Kidney capillary endothelial cell (primary cell): ENCODE data around the gene STPG4.

Experiments
- DNase-seq: peaks from one replicate; pipeline ENCODE4 v3.0.0-alpha.2; 2018; ENCODE audit warnings: low spot score

The STPG4 gene

GRCh38 chr2:47070920-47071824 lies 83.9 kb downstream of the STPG4 start:
- DNase-seq = peak; percentile 90

- no peak for DNase-seq
Measured at GRCh38 chr2:47070155-47070919, 84.8 kb downstream of the STPG4 start.

- peak; percentile 82 for DNase-seq
Measured at GRCh38 chr2:47069628-47070154, 85.4 kb downstream of the STPG4 start.

GRCh38 chr2:47068981-47069627 lies 86.0 kb downstream of the STPG4 start:
- no peak for DNase-seq

DNA sequence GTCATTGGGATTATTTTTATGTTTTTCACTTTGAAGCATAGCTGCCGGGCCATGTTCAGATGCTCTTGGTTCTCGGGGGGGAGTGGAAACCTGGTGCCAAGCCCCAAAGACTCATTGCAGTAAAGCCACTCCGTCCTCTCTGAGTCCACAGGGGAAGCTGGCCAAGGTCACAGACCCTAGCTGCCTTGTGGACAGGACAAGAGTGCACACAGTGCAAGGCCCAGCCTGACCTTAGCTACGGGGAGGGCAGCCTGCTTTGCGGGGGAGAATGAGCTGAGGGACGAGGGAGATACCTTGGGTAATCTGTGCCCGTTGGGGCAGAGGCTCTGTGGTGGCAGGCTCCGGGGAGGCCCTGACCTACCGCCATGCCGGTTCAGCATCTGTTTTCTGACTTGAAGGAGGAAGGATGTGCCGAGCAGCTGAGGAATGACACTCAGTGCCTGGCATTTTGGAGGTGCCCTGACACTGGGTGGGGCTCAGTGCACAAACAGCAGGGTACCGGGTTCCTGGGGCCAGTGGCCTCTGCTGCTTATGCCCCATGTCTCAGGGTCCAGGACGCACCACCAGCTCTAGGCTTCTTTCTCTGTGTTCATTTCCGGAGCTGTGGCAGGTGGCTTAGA lies 87.2 kb downstream of the STPG4 start:
- DNase-seq = no peak

GRCh38 chr2:47065771-47066380 lies 89.2 kb downstream of the STPG4 start:
- DNase-seq = peak; percentile 83

DNA sequence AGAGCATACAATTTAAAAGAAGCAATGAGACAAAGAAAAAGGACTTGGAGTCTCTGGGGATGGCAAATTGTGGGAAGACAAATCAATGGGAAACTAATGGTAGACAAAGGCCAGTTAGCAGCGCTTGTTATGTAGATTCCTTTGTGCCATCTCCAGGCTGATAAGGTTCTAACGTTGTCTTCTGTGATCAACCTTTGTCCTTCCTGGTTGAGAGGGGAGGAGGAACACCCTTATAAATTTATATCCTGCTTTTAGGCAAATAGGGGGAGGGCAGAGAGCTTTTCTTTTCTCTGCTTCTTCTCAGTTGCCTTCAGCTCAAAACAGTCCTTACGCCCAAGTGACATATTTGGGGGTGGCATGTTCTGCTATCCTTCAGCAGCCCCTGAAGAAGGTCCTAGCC lies 89.8 kb downstream of the STPG4 start:
- no peak for DNase-seq

GRCh38 chr2:47064106-47064505 lies 91.0 kb downstream of the STPG4 start:
- DNase-seq = no peak

DNA sequence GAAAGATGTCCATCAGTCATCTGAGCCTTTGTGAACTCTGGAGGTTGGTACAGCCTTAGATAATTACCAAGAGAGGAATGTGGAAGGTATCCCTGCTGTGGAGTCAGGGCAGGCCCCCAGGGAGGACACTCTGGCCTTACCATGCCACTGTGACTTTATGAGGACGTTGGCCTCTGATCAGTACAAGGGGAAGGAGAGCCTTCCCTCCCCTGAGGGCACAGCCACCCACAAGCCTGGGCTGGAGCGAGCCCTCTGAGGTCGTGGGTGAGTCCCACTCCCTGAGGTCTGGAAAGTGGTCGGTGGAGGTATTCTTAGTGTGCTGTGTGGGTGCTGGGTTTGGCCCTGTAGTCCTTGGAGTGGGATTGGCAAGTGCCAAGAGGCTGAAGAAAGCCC lies 91.6 kb downstream of the STPG4 start:
- DNase-seq = no peak

DNA sequence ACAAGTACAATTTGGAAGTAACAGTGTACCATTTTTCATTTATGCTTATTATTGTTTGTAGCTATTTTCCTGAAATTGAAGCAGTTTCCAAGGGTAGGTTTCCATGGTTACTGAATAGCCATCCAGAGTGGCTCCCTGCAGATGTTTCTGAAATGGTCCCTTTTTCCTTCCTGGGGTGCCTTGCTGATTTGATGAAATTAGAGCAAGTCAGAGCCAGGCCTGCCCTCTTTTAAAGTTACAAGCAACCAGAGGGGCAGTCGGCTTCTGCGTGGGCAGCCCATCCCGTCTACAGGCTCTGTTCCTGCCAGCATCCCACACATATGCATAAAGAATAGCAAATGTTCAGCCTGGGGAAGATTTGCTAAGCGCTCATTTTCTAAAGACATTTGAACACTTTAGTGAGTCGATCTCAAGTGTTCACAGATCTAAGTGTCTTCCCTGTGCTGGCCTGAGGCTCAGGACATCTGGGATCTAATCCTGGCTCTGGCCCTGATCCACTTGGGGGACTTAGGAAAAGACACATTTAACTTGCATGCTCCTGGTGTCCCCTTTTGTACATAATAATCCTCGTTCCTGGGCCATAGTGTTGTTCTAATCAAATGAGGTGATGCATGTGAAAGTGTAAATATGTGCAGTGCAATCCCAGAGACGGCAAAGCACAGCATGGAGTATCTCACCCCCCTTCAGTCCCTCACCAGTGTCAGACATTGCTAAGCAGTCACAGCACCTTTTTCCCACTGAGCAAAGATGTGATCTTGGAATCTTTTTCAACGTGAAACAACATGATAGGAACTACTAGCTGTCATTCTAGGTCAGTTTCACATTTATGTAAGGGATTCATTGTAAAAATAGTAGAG lies 92.2 kb downstream of the STPG4 start:
- no peak for DNase-seq

DNA sequence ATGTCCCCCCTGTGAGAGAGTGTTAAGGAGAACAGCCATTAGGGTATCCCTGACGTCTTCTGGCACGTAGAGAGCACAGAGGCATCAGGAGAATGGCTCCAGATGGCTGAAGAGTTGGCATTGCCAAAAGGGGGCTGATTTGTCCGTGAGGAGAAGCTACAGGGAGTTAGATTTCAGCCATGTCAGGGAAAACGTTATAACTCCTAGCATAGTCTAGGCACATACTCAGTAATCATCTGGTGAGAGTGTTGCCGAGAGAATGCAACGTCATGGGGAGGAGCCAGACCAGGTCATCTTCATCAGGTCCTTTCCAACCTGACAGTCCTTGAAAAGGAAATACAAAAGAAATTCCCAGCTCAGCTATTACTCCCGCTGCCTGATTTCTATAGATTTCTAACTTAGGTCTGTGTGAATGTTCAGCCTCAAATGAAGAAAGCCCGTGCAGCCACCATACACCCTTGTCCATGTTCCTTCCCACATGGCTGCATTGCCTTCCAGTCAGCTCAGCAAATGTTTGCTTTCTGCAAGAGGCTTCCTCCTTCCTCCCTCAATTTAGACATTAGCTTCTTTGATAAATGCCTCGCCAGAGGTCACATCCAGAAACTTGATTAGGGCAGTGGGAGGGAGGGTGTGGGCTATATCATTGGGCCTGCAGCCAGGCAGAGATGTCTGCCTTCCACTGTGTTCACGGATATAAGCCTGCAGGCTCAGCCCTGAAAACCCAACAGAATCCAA lies 93.0 kb downstream of the STPG4 start:
- no peak for DNase-seq

- DNase-seq = no peak
Measured at GRCh38 chr2:47060652-47061170, 94.4 kb downstream of the STPG4 start.

DNA sequence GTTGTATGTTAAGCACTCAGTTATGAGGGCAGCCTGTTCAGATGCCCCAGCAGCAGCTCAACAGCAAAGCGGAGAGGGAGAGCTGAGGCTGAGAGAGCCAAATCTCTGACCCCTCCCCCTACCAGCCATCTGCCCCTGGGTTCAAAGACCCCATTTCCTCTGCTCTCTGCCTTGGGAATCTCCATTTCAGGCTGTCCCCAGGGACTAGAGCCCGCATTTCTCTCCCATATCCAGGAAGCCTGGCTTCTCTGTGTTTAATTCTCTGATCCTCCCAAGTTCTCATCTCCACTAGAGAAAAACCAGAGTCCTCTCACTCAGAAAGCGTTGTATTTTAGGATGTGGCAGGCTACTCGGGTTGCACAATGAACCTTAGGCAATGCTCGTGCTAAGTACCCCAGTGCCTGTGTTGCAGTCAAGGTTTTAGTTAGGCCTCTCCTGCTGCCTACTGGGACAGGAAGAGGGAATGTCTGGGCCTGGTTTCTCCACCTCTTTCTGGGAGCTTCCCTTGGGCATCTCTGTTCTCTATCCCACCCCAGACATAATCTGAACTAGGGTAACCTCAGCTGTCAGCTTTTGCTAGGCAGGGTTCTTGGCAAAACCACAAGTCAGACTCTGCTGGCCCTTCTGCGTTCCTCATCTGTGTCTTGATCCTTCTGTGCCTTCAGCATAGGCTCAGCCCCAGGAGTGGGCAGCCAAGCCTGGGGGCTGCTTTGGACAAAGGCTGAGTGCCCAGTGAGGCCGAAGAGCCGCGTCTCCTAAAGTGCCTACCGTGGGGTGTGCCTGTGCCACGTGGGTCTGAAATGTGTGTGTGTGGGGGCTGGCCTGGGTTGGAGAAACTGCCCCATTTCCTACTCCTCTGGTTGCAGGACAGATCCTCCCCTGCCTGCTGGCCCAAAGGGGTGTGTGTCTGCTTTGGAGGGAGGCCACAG lies 96.8 kb downstream of the STPG4 start:
- DNase-seq = no peak

GRCh38 chr2:47057687-47058002 lies 97.5 kb downstream of the STPG4 start:
- no peak for DNase-seq

GRCh38 chr2:47056868-47057686 lies 98.0 kb downstream of the STPG4 start:
- no peak for DNase-seq

DNA sequence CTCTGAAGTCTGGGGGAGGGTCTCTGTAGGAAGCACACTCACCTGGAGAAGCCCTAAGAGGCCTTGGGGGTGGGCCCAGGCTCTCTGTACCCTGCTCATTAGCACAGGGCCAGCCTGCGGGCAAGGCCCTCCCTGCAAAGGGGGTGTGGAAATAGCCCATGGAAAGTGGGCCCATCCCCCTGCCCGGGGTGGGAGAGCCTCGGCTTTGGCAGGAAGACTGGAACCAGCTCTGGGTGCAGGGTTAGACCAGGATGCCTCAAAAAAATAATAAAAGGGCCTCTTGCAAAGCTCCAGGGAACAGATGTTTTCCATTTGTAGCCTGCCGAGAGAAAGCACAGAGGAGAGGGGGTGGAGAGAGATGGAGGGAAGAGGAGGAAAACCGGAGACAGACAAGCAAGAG lies 98.7 kb downstream of the STPG4 start:
- no peak for DNase-seq

- no peak for DNase-seq
Measured at GRCh38 chr2:47054868-47055267, 100.2 kb downstream of the STPG4 start.

GRCh38 chr2:47054036-47054555 lies 101.0 kb downstream of the STPG4 start:
- no peak for DNase-seq
